Measurements from ENCODE around the gene EIF3B.

Gene EIF3B

DNA sequence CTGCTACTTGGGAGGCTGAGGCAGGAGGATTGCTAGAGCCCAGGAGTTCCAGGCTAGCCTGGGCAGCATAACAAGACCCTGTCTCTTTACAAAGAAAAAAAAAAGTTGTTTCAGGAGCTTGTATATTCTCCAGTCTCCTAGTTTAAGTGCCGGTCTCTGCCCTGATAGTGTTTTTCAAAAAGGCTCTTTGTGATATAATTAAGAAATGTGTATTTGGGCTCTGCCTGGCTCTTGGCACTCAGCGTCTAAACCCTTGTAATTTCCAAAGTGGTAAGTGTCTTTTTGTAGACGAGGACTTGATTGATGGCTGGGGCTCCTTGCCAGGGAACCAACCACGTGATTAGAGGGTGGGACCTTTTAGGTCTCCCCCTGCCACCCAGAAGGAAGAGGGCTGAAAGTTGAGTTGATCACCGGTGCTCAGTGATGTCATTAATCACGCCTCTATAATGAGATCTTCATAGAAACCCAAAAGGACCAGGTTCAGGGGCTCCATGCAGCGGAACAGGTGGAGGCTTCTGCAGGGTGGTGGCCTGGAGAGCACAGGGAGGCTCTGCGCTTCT is 4.4 kb downstream of the EIF3B start:
- Histone ChIP-seq H3K4me3 (ENCODE audit: low read depth in 1 of 2, low read length in 2 of 2) (no peak overlapping the region), H3K4me1 (ENCODE audit: insufficient read depth, low read length) (peaks cover 31% of the 10 kb centered on the region), H3K4me2 (ENCODE audit: insufficient read depth, low read length) (no peak overlapping the region), H3K36me3 (ENCODE audit: insufficient read depth, low read length) (peaks cover 85% of the 10 kb centered on the region), H3K79me2 (ENCODE audit: insufficient read depth, low read length) (peaks cover 78% of the 10 kb centered on the region), H2AFZ (ENCODE audit: low read depth, low read length) (no peak overlapping the region), H3K9ac (ENCODE audit: low read depth, low read length) (no peak overlapping the region), H3K9me3 (ENCODE audit: insufficient read depth, low read length, severe bottlenecking) (no peaks in the 10 kb centered on the region), H4K20me1 (ENCODE audit: insufficient read depth, low read length) (peaks cover 71% of the 10 kb centered on the region), H3K27ac (ENCODE audit: low read length) (no peak overlapping the region), H3K27me3 (ENCODE audit: insufficient read depth, low read length, poor library complexity) (no peaks in the 10 kb centered on the region)
- DNase-seq (no peak), ATAC-seq (ENCODE audit: insufficient read depth, low read depth) (no peak)
- TF ChIP-seq, protein P1, sequence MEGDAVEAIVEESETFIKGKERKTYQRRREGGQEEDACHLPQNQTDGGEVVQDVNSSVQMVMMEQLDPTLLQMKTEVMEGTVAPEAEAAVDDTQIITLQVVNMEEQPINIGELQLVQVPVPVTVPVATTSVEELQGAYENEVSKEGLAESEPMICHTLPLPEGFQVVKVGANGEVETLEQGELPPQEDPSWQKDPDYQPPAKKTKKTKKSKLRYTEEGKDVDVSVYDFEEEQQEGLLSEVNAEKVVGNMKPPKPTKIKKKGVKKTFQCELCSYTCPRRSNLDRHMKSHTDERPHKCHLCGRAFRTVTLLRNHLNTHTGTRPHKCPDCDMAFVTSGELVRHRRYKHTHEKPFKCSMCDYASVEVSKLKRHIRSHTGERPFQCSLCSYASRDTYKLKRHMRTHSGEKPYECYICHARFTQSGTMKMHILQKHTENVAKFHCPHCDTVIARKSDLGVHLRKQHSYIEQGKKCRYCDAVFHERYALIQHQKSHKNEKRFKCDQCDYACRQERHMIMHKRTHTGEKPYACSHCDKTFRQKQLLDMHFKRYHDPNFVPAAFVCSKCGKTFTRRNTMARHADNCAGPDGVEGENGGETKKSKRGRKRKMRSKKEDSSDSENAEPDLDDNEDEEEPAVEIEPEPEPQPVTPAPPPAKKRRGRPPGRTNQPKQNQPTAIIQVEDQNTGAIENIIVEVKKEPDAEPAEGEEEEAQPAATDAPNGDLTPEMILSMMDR (IDR thresholded peaks at IDR 0.05; ENCODE audit: borderline replicate concordance, extremely low read depth, low read length, poor library complexity, severe bottlenecking), result no peak
- TF ChIP-seq EZH2 (IDR thresholded peaks at IDR 0.05; ENCODE audit: borderline replicate concordance, low read depth, low read length, severe bottlenecking), result no peak

DNA sequence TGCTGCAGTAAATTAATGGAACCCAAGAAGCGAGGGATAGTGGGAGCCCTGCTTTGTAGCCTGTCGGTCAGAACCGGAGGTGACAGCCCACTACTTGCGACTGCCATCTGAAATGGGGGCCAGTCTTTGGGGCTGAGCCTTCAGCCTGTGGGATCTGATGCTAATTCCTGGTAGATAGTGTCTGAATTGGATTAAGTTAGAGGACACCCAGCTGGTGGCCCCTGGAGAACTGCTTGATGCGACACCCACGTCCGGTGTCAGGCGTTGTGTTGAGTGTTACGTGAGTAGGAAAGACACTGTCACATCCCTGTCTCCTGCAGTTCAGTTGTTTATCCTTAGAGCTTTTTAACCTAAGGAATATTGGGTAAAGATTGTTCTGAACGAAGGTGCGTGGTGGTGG is 5.0 kb downstream of the EIF3B start:
- no peak for DNase-seq
- H3K27me3 ChIP-seq (ENCODE audit: insufficient read depth, low read length, poor library complexity), result no peaks in the 10 kb centered on the region
- peaks cover 90% of the 10 kb centered on the region for H3K36me3 ChIP-seq (ENCODE audit: insufficient read depth, low read length)
- H3K79me2 ChIP-seq (ENCODE audit: insufficient read depth, low read length), result peaks cover 78% of the 10 kb centered on the region
- H3K9me3 ChIP-seq (ENCODE audit: insufficient read depth, low read length, severe bottlenecking), result no peaks in the 10 kb centered on the region
- H4K20me1 ChIP-seq (ENCODE audit: insufficient read depth, low read length), result peaks cover 77% of the 10 kb centered on the region
- peaks cover 31% of the 10 kb centered on the region for H3K4me1 ChIP-seq (ENCODE audit: insufficient read depth, low read length)
- H2AFZ ChIP-seq (ENCODE audit: low read depth, low read length), result no peak overlapping the region
- no peak for TF ChIP-seq EZH2 (IDR thresholded peaks at IDR 0.05; ENCODE audit: borderline replicate concordance, low read depth, low read length, severe bottlenecking)
- TF ChIP-seq, protein P1 (IDR thresholded peaks at IDR 0.05; ENCODE audit: borderline replicate concordance, extremely low read depth, low read length, poor library complexity, severe bottlenecking), result no peak
- H3K4me3 ChIP-seq (ENCODE audit: low read depth in 1 of 2, low read length in 2 of 2), result no peak overlapping the region
- H3K9ac ChIP-seq (ENCODE audit: low read depth, low read length), result no peak overlapping the region
- H3K4me2 ChIP-seq (ENCODE audit: insufficient read depth, low read length), result no peak overlapping the region
- no peak overlapping the region for H3K27ac ChIP-seq (ENCODE audit: low read length)
- ATAC-seq (ENCODE audit: insufficient read depth, low read depth), result no peak

DNA sequence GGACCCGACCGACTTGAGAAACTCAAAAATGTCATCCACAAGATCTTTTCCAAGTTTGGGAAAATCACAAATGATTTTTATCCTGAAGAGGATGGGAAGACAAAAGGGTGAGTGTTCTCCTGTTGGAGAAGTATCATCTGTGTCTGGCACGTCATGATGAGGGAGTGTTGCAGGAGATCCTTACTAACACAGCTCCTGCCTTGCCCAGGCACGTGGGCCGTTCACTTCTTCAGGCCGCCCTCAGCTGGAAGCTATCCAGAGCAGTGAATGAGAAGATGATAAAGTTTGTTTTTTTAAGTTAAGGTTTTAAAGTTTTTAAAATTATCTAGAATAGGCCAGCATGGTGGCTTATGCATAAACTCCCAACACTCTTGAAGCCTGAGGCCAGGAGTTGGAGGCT is 6.2 kb downstream of the EIF3B start:
- H3K4me2 ChIP-seq (ENCODE audit: insufficient read depth, low read length), result no peak overlapping the region

More for the DNA sequence above, 6.2 kb downstream of the EIF3B start:
- ATAC-seq (ENCODE audit: insufficient read depth, low read depth) (no peak), DNase-seq (no peak)
- no peak overlapping the region for H3K27ac ChIP-seq (ENCODE audit: low read length)
- TF ChIP-seq, protein P1 (IDR thresholded peaks at IDR 0.05; ENCODE audit: borderline replicate concordance, extremely low read depth, low read length, poor library complexity, severe bottlenecking), result no peak
- TF ChIP-seq EZH2 (IDR thresholded peaks at IDR 0.05; ENCODE audit: borderline replicate concordance, low read depth, low read length, severe bottlenecking), result no peak
- no peak overlapping the region for H2AFZ ChIP-seq (ENCODE audit: low read depth, low read length)
- H3K9me3 ChIP-seq (ENCODE audit: insufficient read depth, low read length, severe bottlenecking), result no peaks in the 10 kb centered on the region
- H3K36me3 ChIP-seq (ENCODE audit: insufficient read depth, low read length), result peaks cover 93% of the 10 kb centered on the region
- H3K4me1 ChIP-seq (ENCODE audit: insufficient read depth, low read length), result peaks cover 28% of the 10 kb centered on the region
- peaks cover 67% of the 10 kb centered on the region for H3K79me2 ChIP-seq (ENCODE audit: insufficient read depth, low read length)
- H4K20me1 ChIP-seq (ENCODE audit: insufficient read depth, low read length), result peaks cover 74% of the 10 kb centered on the region
- H3K9ac ChIP-seq (ENCODE audit: low read depth, low read length), result no peak overlapping the region
- no peak overlapping the region for H3K4me3 ChIP-seq (ENCODE audit: low read depth in 1 of 2, low read length in 2 of 2)
- H3K27me3 ChIP-seq (ENCODE audit: insufficient read depth, low read length, poor library complexity), result no peaks in the 10 kb centered on the region

All from DND-41 (cell line).